ENCODE results near the gene PPP4R4.

DNA sequence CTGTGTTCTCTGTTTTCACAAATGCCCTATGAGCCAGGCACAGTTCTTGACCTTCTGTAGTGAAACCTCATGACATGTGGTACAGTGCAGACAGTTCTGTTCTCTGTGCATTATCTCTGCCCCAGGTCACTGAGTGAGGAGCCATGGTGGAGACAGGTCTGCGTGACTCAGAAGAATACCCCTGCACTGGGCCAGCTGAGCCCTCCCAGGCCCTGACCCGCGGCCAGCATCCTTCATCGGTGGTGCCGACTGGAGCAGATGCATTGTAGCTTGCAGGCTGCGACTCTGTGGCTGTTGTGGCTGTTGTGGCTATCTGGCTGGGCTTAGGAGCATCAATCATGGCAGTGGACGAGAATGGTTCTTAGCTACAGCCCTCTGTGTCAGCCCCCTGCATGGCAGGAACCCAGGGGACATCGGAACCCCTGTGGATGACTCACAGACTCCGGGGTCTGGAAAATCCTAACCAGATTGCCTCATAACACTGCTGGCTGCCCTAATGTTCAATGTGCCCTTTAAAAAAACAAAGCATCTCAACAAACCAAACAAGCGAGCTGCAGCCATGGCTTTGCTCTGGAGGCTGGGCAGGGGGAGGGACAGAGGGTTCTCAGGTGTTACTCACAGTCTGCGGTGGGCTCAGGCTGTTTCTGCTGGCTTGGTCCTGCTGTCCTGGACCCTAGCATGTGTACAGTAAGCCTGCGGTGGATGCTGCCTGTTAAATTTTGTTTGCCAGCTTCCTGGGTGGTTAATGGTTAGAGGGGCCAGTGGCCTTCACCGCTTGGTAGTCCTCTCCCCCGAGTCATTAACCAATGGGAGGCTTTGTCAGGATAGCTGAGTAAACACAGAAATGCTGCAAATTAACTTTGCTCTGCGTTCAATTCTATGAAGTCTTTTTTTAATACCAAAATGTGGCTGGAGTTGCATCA lies 148.8 kb downstream of the PPP4R4 start, which contains the start of gene SERPINA6:
- TF ChIP-seq, protein P1, sequence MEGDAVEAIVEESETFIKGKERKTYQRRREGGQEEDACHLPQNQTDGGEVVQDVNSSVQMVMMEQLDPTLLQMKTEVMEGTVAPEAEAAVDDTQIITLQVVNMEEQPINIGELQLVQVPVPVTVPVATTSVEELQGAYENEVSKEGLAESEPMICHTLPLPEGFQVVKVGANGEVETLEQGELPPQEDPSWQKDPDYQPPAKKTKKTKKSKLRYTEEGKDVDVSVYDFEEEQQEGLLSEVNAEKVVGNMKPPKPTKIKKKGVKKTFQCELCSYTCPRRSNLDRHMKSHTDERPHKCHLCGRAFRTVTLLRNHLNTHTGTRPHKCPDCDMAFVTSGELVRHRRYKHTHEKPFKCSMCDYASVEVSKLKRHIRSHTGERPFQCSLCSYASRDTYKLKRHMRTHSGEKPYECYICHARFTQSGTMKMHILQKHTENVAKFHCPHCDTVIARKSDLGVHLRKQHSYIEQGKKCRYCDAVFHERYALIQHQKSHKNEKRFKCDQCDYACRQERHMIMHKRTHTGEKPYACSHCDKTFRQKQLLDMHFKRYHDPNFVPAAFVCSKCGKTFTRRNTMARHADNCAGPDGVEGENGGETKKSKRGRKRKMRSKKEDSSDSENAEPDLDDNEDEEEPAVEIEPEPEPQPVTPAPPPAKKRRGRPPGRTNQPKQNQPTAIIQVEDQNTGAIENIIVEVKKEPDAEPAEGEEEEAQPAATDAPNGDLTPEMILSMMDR (IDR thresholded peaks at IDR 0.05 in 8 of 11, conservative IDR thresholded peaks at IDR 0.05 in 3 of 11), result no peak
- no peak for TF ChIP-seq POLR2A (IDR thresholded peaks at IDR 0.05)
- TF ChIP-seq POLR2AphosphoS5 (IDR thresholded peaks at IDR 0.05), result no peak

All from spleen (tissue), 7 donors.